ENCODE results near the gene ALOX15B. TPM values are rescaled to one million over a fixed set of nuclear protein-coding genes. Genes with fewer than 3 reads are reported as not detected.
A peak's percentile ranks its signal among the peaks of the same experiment; 100 is the strongest.
"Not testable (repeated sequence)": the region's sequence is repeated elsewhere in the genome, so short reads cannot be mapped to it uniquely, and the experiment has no call there.

The ALOX15B gene
- total RNA-seq, 6 donors from 2014 or later = 46.2 to 177 (median 105) TPM

DNA sequence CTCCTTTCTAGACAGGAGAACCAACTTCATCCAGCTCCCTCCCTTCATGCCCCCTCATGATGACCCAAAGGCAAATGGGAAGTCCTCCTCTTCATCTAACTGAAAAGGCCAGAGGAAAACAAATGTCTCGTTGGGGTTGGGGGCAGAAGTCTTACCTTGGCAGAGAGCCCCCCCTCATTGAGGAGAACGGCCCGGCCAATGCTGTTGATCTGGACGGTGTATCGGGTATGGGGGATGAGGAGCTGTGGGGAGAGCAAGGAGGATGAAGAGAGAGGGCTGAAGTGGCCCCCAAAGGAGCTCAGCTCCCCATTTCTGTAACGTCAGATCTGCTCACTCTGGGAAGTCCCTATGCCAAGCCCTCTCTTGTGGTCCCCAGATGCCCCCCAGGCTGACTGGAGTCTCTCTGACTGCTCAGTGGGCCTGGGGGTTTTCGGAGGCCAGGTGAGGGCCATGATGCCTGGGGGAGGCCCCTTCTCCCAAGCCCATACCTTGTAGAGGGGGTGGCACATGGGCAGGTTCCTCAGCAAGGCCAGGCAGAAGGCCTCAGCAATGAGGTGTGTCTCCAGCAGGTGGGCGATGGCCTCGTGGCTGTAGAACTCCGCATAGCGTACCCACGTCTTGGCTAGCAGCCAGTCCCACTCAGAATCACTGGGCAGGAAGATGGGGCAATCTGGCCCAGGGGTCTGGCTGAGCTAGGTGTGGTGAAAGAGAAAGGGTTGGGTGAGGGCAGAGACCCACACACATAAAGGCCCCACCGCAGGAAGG, 37.8 kb downstream of the ALOX15B start:
- H3K36me3 ChIP-seq = no peaks in the 10 kb centered on the region
- ATAC-seq (ENCODE audit: low FRiP score in 2 of 2) (no peak), DNase-seq (no peak)
- no peaks in the 10 kb centered on the region for H3K9me3 ChIP-seq
- no peak overlapping the region for H3K4me3 ChIP-seq
- no peak overlapping the region for H3K27ac ChIP-seq
- WGBS, 2 donors = 71 to 78% methylated on average over 12 to 13 of the region's 13 CpGs
- peaks cover 0 to 60% (median 32%) of the 10 kb centered on the region in 4 donors for H3K27me3 ChIP-seq
- peaks cover 30 to 39% (median 35%) of the 10 kb centered on the region in 4 donors for H3K4me1 ChIP-seq
- TF ChIP-seq, protein P1, sequence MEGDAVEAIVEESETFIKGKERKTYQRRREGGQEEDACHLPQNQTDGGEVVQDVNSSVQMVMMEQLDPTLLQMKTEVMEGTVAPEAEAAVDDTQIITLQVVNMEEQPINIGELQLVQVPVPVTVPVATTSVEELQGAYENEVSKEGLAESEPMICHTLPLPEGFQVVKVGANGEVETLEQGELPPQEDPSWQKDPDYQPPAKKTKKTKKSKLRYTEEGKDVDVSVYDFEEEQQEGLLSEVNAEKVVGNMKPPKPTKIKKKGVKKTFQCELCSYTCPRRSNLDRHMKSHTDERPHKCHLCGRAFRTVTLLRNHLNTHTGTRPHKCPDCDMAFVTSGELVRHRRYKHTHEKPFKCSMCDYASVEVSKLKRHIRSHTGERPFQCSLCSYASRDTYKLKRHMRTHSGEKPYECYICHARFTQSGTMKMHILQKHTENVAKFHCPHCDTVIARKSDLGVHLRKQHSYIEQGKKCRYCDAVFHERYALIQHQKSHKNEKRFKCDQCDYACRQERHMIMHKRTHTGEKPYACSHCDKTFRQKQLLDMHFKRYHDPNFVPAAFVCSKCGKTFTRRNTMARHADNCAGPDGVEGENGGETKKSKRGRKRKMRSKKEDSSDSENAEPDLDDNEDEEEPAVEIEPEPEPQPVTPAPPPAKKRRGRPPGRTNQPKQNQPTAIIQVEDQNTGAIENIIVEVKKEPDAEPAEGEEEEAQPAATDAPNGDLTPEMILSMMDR (IDR thresholded peaks at IDR 0.05) = no peak
- TF ChIP-seq EP300 (IDR thresholded peaks at IDR 0.05) = no peak

GRCh38 chr17:8077939-8078338, 39.1 kb downstream of the ALOX15B start:
- Histone ChIP-seq H3K4me1 (peaks cover 23 to 31% (median 27%) of the 10 kb centered on the region in 4 donors), H3K27me3 (peaks cover 0 to 53% (median 25%) of the 10 kb centered on the region in 4 donors)
- H3K27ac ChIP-seq; ATAC-seq (ENCODE audit: low FRiP score in 2 of 2); H3K9me3 ChIP-seq; DNase-seq; H3K4me3 ChIP-seq; H3K36me3 ChIP-seq: not testable (repeated sequence)
- 77 to 94% methylated on average over 5 of the region's 5 CpGs for WGBS, 2 donors

DNA sequence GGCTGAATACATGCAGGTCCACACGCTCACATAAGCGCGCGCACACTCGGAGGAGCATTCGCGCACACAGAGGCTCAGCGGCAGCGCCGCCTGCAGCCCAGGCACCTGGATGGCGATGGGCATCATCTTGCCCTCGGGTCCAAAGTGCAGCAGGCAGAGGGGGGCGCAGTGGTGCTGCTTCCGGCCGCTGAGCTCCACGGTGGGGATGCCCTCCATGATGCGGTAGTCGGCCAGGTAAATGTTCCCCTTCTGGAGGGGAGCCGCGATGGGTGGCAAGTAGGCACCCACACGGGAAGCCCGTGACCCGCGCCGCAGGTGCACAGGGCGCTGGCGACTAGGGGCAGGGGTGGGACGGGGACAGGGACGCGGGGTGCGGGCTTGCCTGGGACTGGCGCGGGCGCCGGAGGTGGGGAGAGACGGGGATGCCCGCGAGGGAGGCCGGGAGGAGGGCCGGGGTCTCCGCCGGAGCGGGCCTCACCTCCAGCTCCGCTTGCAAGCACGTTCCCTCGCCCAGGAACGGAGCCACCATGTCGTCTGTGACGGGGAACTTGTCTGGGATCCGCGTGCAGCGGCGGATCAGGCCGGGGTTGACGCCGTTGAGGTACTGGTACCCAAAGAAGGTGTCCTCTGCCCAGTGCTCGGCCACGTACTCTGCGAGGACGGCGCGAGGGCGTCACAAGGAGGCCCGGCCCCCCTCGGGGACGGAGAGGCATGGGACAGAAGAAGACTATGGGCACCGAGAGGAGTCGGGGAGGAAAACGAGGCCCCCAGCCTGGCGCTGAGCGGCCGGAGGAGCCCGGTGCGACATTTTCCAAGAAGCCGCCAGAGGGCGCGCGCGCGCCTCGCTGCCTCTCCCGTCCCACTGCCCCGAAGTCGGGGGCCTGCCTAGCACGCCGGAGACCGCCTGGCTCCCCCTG, 40.7 kb downstream of the ALOX15B start:
- peaks cover 13 to 18% (median 17%) of the 10 kb centered on the region in 4 donors for H3K4me1 ChIP-seq
- DNase-seq (peak; percentile 73 to 97), ATAC-seq (ENCODE audit: low FRiP score in 2 of 2) (peak; percentile 74 to 91)
- H3K4me3 ChIP-seq = peak overlapping the region; percentile 8 to 47 (median 36)
- TF ChIP-seq POLR2A (IDR thresholded peaks at IDR 0.05) = no peak
- TF ChIP-seq, protein P1 (IDR thresholded peaks at IDR 0.05) = peak; percentile 84 to 91 (median 88)
- 2 to 6% methylated on average over 13 to 41 of the region's 87 CpGs for WGBS, 2 donors
- H3K36me3 ChIP-seq = no peaks in the 10 kb centered on the region
- H3K27me3 ChIP-seq = peaks cover 0 to 39% (median 13%) of the 10 kb centered on the region in 4 donors
- H3K9me3 ChIP-seq = no peaks in the 10 kb centered on the region
- peak overlapping the region in 1 of 4 donors; percentile 38 for H3K27ac ChIP-seq

DNA sequence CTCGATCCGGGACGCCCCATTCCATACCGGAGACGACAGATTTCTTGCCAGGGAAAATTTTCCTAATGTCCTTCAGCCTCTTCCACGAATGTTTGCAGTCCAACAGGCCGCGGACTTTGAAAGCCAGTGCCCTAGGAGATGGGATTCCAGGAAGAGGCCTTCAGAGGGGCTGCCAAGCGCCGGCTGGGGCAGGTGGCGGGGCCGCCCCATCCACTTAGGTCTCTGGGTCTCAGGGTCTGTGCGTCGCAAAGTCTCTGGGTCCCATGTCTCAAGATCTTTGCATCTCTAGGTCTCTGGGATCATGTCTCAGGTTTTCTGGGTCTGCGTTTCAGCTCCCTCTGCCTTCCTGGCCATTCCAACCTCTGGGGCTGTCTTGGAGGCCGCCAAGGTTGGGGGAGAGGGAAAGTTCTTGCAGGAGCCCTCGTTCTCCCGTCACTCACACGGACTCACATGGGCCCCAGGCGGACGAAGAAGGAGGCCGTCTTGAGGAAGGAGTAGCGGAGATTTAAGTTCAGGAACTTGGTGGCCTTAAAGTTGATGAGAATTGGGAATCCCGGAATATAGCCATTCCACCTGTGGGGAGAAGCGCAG, 41.4 kb downstream of the ALOX15B start:
- H3K4me3 ChIP-seq = peak overlapping the region in 3 of 4 donors; percentile 36 to 47 (median 36)
- H3K9me3 ChIP-seq = no peaks in the 10 kb centered on the region
- no peak overlapping the region for H3K27ac ChIP-seq
- DNase-seq (no peak), ATAC-seq (ENCODE audit: low FRiP score in 2 of 2) (peak in 1 of 2 donors; percentile 3)
- peaks cover 0 to 35% (median 8%) of the 10 kb centered on the region in 4 donors for H3K27me3 ChIP-seq
- TF ChIP-seq, protein P1 (IDR thresholded peaks at IDR 0.05) = no peak
- no peak for TF ChIP-seq POLR2A (IDR thresholded peaks at IDR 0.05)
- no peak for TF ChIP-seq POLR2AphosphoS5 (IDR thresholded peaks at IDR 0.05)
- TF ChIP-seq EP300 (IDR thresholded peaks at IDR 0.05) = no peak
- H3K36me3 ChIP-seq = no peaks in the 10 kb centered on the region
- peaks cover 13 to 18% (median 17%) of the 10 kb centered on the region in 4 donors for H3K4me1 ChIP-seq
- WGBS, 2 donors = 26 to 32% methylated on average over 18 to 25 of the region's 25 CpGs

- DNase-seq (peak in 1 of 2 donors; percentile 58), ATAC-seq (ENCODE audit: low FRiP score in 2 of 2) (peak; percentile 12 to 19)
- 46 to 69% methylated on average over 9 to 17 of the region's 17 CpGs for WGBS, 2 donors
- H3K4me3 ChIP-seq = no peak overlapping the region
- no peak overlapping the region for H3K27ac ChIP-seq
- H3K27me3 ChIP-seq = peaks cover 0 to 35% (median 5%) of the 10 kb centered on the region in 4 donors
- H3K36me3 ChIP-seq = no peaks in the 10 kb centered on the region
- peaks cover 13 to 18% (median 17%) of the 10 kb centered on the region in 4 donors for H3K4me1 ChIP-seq
- no peaks in the 10 kb centered on the region for H3K9me3 ChIP-seq
- no peak for TF ChIP-seq POLR2AphosphoS5 (IDR thresholded peaks at IDR 0.05)
- TF ChIP-seq, protein P1 (IDR thresholded peaks at IDR 0.05) = no peak
- TF ChIP-seq EP300 (IDR thresholded peaks at IDR 0.05) = no peak
- TF ChIP-seq POLR2A (IDR thresholded peaks at IDR 0.05) = no peak
These were observed 42.0 kb downstream of the ALOX15B start for GRCh38 chr17:8080799-8081219.

Measured in upper lobe of left lung (tissue), 6 donors.